Nephron (organoid): ENCODE data around the gene AGR3.

ENCODE experiments used
- H3K27ac Mint-ChIP-seq, 3 experiments: 2 replicates each; pipeline ENCODE4 v1.8.0; 2020; ENCODE audit warnings: mixed read lengths in 3 of 3, mild to moderate bottlenecking in 2 of 3, moderate library complexity in 1 of 3
- H3K27me3 Mint-ChIP-seq: 2 replicates; pipeline ENCODE4 v1.8.0; 2021; ENCODE audit warnings: low read depth, mild to moderate bottlenecking, moderate library complexity, mixed read lengths
- H3K36me3 Mint-ChIP-seq: 2 replicates; pipeline ENCODE4 v1.8.0; 2020; ENCODE audit warnings: low read depth, mixed read lengths
- H3K4me1 Mint-ChIP-seq: 2 replicates; pipeline ENCODE4 v1.8.0; 2020; ENCODE audit warnings: mixed read lengths
- H3K4me3 Mint-ChIP-seq, 3 experiments: 2 replicates each; pipeline ENCODE4 v1.8.0; 2020; ENCODE audit warnings: mild to moderate bottlenecking in 3 of 3, mixed read lengths in 3 of 3, moderate library complexity in 2 of 3
- H3K9me3 Mint-ChIP-seq: 2 replicates; pipeline ENCODE4 v1.8.0; 2020; ENCODE audit warnings: mixed read lengths
- TF ChIP-seq, protein P1 (sequence below), 3 experiments: fragments of 200-600 bp; sonication (generic); IDR thresholded peaks; one replicate each; pipeline ENCODE4 v1.5.0; 2021; ENCODE audit warnings: antibody characterized with exemption in 3 of 3; ENCODE audit not compliant: unreplicated experiment in 3 of 3

AGR3 gene

DNA sequence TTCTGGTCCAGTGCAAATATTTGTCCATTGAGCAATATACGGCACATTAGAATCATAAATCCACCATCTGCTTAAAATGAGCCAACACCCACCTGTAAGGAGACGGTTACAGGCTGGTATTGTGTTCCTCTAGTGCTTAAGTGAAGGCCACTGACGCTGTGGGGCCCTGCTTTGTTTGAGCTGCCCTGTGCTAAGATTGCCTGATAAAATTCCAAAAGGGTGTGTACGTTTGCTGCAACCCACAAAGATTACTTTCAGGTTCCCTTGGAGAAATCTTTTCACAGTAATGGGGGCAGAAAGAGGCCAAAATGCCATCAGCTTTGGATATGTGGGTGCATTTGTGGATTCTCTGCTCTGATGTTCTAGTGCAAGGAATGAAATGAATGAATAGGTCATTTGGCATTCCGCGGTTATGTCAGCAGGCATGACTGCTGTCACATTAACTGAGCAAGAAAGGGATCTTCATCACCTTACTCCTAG is 34.4 kb downstream of the AGR3 start:
- H3K4me3 Mint-ChIP-seq = no peak overlapping the region
- H3K4me1 Mint-ChIP-seq = peaks cover 3% of the 10 kb centered on the region
- H3K36me3 Mint-ChIP-seq = no peaks in the 10 kb centered on the region
- TF ChIP-seq, protein P1, sequence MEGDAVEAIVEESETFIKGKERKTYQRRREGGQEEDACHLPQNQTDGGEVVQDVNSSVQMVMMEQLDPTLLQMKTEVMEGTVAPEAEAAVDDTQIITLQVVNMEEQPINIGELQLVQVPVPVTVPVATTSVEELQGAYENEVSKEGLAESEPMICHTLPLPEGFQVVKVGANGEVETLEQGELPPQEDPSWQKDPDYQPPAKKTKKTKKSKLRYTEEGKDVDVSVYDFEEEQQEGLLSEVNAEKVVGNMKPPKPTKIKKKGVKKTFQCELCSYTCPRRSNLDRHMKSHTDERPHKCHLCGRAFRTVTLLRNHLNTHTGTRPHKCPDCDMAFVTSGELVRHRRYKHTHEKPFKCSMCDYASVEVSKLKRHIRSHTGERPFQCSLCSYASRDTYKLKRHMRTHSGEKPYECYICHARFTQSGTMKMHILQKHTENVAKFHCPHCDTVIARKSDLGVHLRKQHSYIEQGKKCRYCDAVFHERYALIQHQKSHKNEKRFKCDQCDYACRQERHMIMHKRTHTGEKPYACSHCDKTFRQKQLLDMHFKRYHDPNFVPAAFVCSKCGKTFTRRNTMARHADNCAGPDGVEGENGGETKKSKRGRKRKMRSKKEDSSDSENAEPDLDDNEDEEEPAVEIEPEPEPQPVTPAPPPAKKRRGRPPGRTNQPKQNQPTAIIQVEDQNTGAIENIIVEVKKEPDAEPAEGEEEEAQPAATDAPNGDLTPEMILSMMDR (IDR thresholded peaks at IDR 0.05; ENCODE audit: unreplicated experiment in 3 of 3) = no peak
- H3K27me3 Mint-ChIP-seq = no peaks in the 10 kb centered on the region
- no peaks in the 10 kb centered on the region for H3K9me3 Mint-ChIP-seq
- no peak overlapping the region for H3K27ac Mint-ChIP-seq

DNA sequence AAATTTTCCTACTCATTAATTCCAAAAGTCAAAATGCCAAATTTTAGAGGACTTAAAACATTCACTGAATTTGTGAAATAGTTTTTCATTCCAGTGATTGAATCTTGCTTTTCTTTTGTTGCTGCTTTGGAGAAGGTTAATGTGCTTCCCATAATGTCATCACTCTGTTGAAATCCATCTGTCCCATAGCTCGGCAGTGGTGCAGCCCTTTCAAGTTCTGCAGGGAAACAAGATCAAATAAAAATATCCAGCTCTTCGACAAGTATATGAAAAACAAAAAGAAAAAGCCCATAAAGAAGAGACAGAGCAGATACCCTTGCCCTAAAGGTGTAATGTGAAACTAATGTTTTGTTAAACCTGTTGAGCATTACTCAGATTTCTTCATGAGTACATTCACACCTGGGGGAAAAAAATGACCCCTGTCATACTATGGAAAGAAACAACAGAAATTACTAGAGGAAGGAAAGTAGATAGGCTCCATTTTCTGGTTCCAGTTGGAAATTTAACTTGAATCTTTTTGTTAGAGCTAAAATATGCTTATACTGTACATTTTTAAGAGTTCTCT is 35.1 kb downstream of the AGR3 start:
- Mint-ChIP-seq H3K9me3 (no peaks in the 10 kb centered on the region), H3K36me3 (no peaks in the 10 kb centered on the region), H3K4me1 (peaks cover 3% of the 10 kb centered on the region), H3K27ac (no peak overlapping the region), H3K27me3 (no peaks in the 10 kb centered on the region), H3K4me3 (no peak overlapping the region)
- TF ChIP-seq, protein P1 (IDR thresholded peaks at IDR 0.05; ENCODE audit: unreplicated experiment in 3 of 3) = no peak

DNA sequence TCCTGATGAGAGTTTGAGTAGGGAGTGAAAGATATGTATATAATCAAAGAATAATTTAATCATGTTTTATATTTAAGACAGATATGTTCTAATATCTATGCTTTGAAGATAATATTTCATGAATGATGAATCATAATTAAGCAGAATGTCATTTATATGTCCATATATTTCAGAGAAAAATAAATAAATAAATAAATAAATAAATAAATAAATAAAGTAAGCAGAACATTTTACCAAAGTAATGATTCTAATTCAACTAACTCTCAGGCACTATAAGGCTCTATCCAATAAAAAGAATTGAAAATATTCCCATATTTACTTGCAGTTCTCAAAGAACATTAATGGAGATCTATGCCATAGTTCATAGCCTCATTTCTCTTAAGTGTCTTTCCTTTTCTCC is 36.0 kb downstream of the AGR3 start:
- Mint-ChIP-seq H3K4me1 (peaks cover 3% of the 10 kb centered on the region), H3K9me3 (no peaks in the 10 kb centered on the region), H3K27ac (no peak overlapping the region), H3K27me3 (no peaks in the 10 kb centered on the region), H3K4me3 (no peak overlapping the region), H3K36me3 (no peaks in the 10 kb centered on the region)
- TF ChIP-seq, protein P1 (IDR thresholded peaks at IDR 0.05; ENCODE audit: unreplicated experiment in 3 of 3) = no peak

DNA sequence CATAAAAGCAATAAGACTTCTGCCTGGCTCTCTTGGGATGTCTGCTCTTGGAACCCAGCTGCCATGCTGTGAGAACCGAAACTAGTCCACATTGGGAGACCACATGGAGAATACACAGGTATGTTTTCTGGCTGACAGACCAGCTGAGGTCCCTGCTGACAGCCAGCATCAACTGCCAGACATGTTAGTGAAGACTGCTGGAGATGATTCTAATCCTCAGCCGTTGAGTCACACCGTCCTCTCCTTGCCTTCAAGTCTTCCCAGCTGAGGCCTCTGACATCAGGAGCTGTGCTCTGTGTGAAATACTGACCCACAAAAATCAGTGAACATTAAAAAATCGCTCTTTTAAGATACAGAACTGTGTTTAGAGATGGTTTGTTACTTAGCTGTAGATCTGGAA is 40.1 kb downstream of the AGR3 start:
- no peak overlapping the region for H3K27ac Mint-ChIP-seq
- H3K4me3 Mint-ChIP-seq = no peak overlapping the region
- no peaks in the 10 kb centered on the region for H3K27me3 Mint-ChIP-seq
- no peaks in the 10 kb centered on the region for H3K36me3 Mint-ChIP-seq
- H3K4me1 Mint-ChIP-seq = peaks cover 5% of the 10 kb centered on the region
- TF ChIP-seq, protein P1 (IDR thresholded peaks at IDR 0.05; ENCODE audit: unreplicated experiment in 3 of 3) = no peak
- no peaks in the 10 kb centered on the region for H3K9me3 Mint-ChIP-seq

DNA sequence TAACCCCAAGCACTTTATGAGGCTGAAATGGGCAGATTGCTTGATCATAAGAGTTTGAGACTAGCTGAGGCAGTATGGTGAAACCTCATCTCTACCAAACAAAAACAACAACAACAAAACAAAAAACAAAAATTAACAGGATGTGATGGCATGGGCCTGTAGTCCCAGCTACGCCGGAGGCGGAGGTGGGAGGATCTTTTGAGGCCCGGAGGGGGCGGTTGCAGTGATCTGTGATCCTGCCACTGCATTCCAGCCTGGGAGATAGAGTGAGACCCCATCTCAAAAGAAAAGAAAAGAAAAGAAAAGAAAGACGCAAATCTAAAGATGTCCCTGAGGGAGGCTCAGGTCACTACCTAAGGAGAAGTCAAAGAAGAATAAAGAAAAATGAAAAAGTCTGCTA is 41.7 kb downstream of the AGR3 start:
- Mint-ChIP-seq H3K9me3 (no peaks in the 10 kb centered on the region), H3K27ac (no peak overlapping the region), H3K27me3 (no peaks in the 10 kb centered on the region), H3K4me3 (no peak overlapping the region), H3K4me1 (peaks cover 5% of the 10 kb centered on the region), H3K36me3 (no peaks in the 10 kb centered on the region)
- TF ChIP-seq, protein P1 (IDR thresholded peaks at IDR 0.05; ENCODE audit: unreplicated experiment in 3 of 3) = no peak

DNA sequence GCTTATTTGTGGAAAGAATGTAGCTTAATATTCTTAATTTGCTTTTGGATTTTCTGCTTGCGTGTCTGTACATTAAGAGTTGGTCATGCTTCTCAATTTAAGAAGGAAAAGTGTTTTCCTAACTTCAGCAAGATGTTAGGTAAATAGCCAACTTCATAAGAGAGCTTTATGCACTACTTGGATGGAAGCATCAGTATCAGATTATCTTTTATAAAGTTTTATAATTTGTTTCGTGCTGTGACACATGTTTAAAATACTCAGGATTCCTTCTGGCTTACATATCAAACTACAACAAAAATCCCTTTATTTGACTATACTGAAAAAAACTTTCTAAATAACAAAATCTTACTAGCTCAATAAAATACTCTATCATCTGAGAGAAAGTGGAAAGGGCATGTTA is 42.1 kb downstream of the AGR3 start:
- Mint-ChIP-seq H3K36me3 (no peaks in the 10 kb centered on the region), H3K27me3 (no peaks in the 10 kb centered on the region), H3K27ac (no peak overlapping the region), H3K4me3 (no peak overlapping the region), H3K9me3 (no peaks in the 10 kb centered on the region), H3K4me1 (peaks cover 5% of the 10 kb centered on the region)
- TF ChIP-seq, protein P1 (IDR thresholded peaks at IDR 0.05; ENCODE audit: unreplicated experiment in 3 of 3) = no peak
